ENCODE results near the gene EXOSC2.

The EXOSC2 gene

GRCh38 chr9:130664251-130665028, 29.1 kb upstream of the EXOSC2 start, which contains the start of gene PRDM12:
TSS of gene PRDM12 (plus strand) at chr9:130664594. CDS start at chr9:130664654, 60 bp downstream.
- peaks cover 81% of the 10 kb centered on the region for H3K27me3 Mint-ChIP-seq
- peaks cover 34% of the 10 kb centered on the region for H3K4me1 Mint-ChIP-seq (ENCODE audit: low read depth)
- no peak within 1 kb of the TSS for H3K27ac Mint-ChIP-seq
- H3K9me3 Mint-ChIP-seq = no peaks in the 10 kb centered on the region
- DNase-seq = no peak
- no peak within 1 kb of the TSS for H3K4me3 Mint-ChIP-seq
- H3K36me3 Mint-ChIP-seq (ENCODE audit: low read depth) = no peaks in the 10 kb centered on the region

- Mint-ChIP-seq H3K27ac (no peak overlapping the region), H3K27me3 (peaks cover 78% of the 10 kb centered on the region), H3K4me1 (ENCODE audit: low read depth) (peaks cover 33% of the 10 kb centered on the region), H3K36me3 (ENCODE audit: low read depth) (no peaks in the 10 kb centered on the region), H3K9me3 (no peaks in the 10 kb centered on the region), H3K4me3 (no peak overlapping the region)
- DNase-seq = no peak
Measured at GRCh38 chr9:130665029-130665430, 28.6 kb upstream of the EXOSC2 start.

GRCh38 chr9:130665431-130666392, 27.9 kb upstream of the EXOSC2 start:
- DNase-seq = no peak
- H3K9me3 Mint-ChIP-seq = no peaks in the 10 kb centered on the region
- peaks cover 31% of the 10 kb centered on the region for H3K4me1 Mint-ChIP-seq (ENCODE audit: low read depth)
- H3K4me3 Mint-ChIP-seq = no peak overlapping the region
- no peak overlapping the region for H3K27ac Mint-ChIP-seq
- H3K27me3 Mint-ChIP-seq = peaks cover 75% of the 10 kb centered on the region
- no peaks in the 10 kb centered on the region for H3K36me3 Mint-ChIP-seq (ENCODE audit: low read depth)

GRCh38 chr9:130666393-130667119, 27.0 kb upstream of the EXOSC2 start:
- no peaks in the 10 kb centered on the region for H3K9me3 Mint-ChIP-seq
- H3K27me3 Mint-ChIP-seq = peaks cover 70% of the 10 kb centered on the region
- no peak overlapping the region for H3K4me3 Mint-ChIP-seq
- peaks cover 30% of the 10 kb centered on the region for H3K4me1 Mint-ChIP-seq (ENCODE audit: low read depth)
- no peak for DNase-seq
- H3K36me3 Mint-ChIP-seq (ENCODE audit: low read depth) = no peaks in the 10 kb centered on the region
- H3K27ac Mint-ChIP-seq = no peak overlapping the region

GRCh38 chr9:130667120-130667435, 26.5 kb upstream of the EXOSC2 start:
- Mint-ChIP-seq H3K9me3 (no peaks in the 10 kb centered on the region), H3K4me3 (no peak overlapping the region), H3K36me3 (ENCODE audit: low read depth) (no peaks in the 10 kb centered on the region), H3K4me1 (ENCODE audit: low read depth) (peaks cover 25% of the 10 kb centered on the region), H3K27ac (no peak overlapping the region), H3K27me3 (peaks cover 65% of the 10 kb centered on the region)
- DNase-seq = no peak

GRCh38 chr9:130668196-130668595, 25.4 kb upstream of the EXOSC2 start:
- no peak overlapping the region for H3K27ac Mint-ChIP-seq
- no peaks in the 10 kb centered on the region for H3K36me3 Mint-ChIP-seq (ENCODE audit: low read depth)
- H3K9me3 Mint-ChIP-seq = no peaks in the 10 kb centered on the region
- no peak overlapping the region for H3K4me3 Mint-ChIP-seq
- no peak for DNase-seq
- peaks cover 54% of the 10 kb centered on the region for H3K27me3 Mint-ChIP-seq
- peaks cover 17% of the 10 kb centered on the region for H3K4me1 Mint-ChIP-seq (ENCODE audit: low read depth)

GRCh38 chr9:130668659-130669058, 24.9 kb upstream of the EXOSC2 start:
- no peaks in the 10 kb centered on the region for H3K36me3 Mint-ChIP-seq (ENCODE audit: low read depth)
- no peak overlapping the region for H3K27ac Mint-ChIP-seq
- H3K4me3 Mint-ChIP-seq = no peak overlapping the region
- no peak for DNase-seq
- H3K4me1 Mint-ChIP-seq (ENCODE audit: low read depth) = peaks cover 15% of the 10 kb centered on the region
- H3K27me3 Mint-ChIP-seq = peaks cover 50% of the 10 kb centered on the region
- no peaks in the 10 kb centered on the region for H3K9me3 Mint-ChIP-seq

GRCh38 chr9:130669965-130670364, 23.6 kb upstream of the EXOSC2 start:
- no peak for DNase-seq
- Mint-ChIP-seq H3K27ac (no peak overlapping the region), H3K27me3 (peaks cover 39% of the 10 kb centered on the region), H3K4me3 (no peak overlapping the region), H3K36me3 (ENCODE audit: low read depth) (no peaks in the 10 kb centered on the region), H3K9me3 (no peaks in the 10 kb centered on the region), H3K4me1 (ENCODE audit: low read depth) (peaks cover 8% of the 10 kb centered on the region)

- Mint-ChIP-seq H3K36me3 (ENCODE audit: low read depth) (no peaks in the 10 kb centered on the region), H3K27me3 (peaks cover 32% of the 10 kb centered on the region), H3K9me3 (no peaks in the 10 kb centered on the region), H3K4me1 (ENCODE audit: low read depth) (peaks cover 4% of the 10 kb centered on the region), H3K27ac (no peak overlapping the region), H3K4me3 (no peak overlapping the region)
- DNase-seq = no peak
Measured at GRCh38 chr9:130670644-130671043, 22.9 kb upstream of the EXOSC2 start.

- no peak overlapping the region for H3K27ac Mint-ChIP-seq
- H3K27me3 Mint-ChIP-seq = peaks cover 14% of the 10 kb centered on the region
- no peaks in the 10 kb centered on the region for H3K36me3 Mint-ChIP-seq (ENCODE audit: low read depth)
- H3K4me3 Mint-ChIP-seq = no peak overlapping the region
- H3K9me3 Mint-ChIP-seq = no peaks in the 10 kb centered on the region
- no peaks in the 10 kb centered on the region for H3K4me1 Mint-ChIP-seq (ENCODE audit: low read depth)
- DNase-seq = no peak
Measured at GRCh38 chr9:130672466-130672865, 21.1 kb upstream of the EXOSC2 start.

- no peak for DNase-seq
- no peak overlapping the region for H3K27ac Mint-ChIP-seq
- H3K4me1 Mint-ChIP-seq (ENCODE audit: low read depth) = no peaks in the 10 kb centered on the region
- no peaks in the 10 kb centered on the region for H3K36me3 Mint-ChIP-seq (ENCODE audit: low read depth)
- H3K27me3 Mint-ChIP-seq = peaks cover 8% of the 10 kb centered on the region
- no peaks in the 10 kb centered on the region for H3K9me3 Mint-ChIP-seq
- H3K4me3 Mint-ChIP-seq = no peak overlapping the region
Measured at GRCh38 chr9:130672933-130673615, 20.5 kb upstream of the EXOSC2 start.

GRCh38 chr9:130675396-130675795, 18.2 kb upstream of the EXOSC2 start:
- H3K4me3 Mint-ChIP-seq = no peak overlapping the region
- no peak for DNase-seq
- no peaks in the 10 kb centered on the region for H3K36me3 Mint-ChIP-seq (ENCODE audit: low read depth)
- peaks cover 10% of the 10 kb centered on the region for H3K27me3 Mint-ChIP-seq
- H3K9me3 Mint-ChIP-seq = no peaks in the 10 kb centered on the region
- no peak overlapping the region for H3K27ac Mint-ChIP-seq
- no peaks in the 10 kb centered on the region for H3K4me1 Mint-ChIP-seq (ENCODE audit: low read depth)

GRCh38 chr9:130677252-130677651, 16.3 kb upstream of the EXOSC2 start:
- peaks cover 4% of the 10 kb centered on the region for H3K4me1 Mint-ChIP-seq (ENCODE audit: low read depth)
- no peak overlapping the region for H3K4me3 Mint-ChIP-seq
- H3K27me3 Mint-ChIP-seq = peaks cover 14% of the 10 kb centered on the region
- H3K9me3 Mint-ChIP-seq = no peaks in the 10 kb centered on the region
- H3K27ac Mint-ChIP-seq = no peak overlapping the region
- no peak for DNase-seq
- no peaks in the 10 kb centered on the region for H3K36me3 Mint-ChIP-seq (ENCODE audit: low read depth)
